ENCODE measurements around the gene IQGAP1.

DNA sequence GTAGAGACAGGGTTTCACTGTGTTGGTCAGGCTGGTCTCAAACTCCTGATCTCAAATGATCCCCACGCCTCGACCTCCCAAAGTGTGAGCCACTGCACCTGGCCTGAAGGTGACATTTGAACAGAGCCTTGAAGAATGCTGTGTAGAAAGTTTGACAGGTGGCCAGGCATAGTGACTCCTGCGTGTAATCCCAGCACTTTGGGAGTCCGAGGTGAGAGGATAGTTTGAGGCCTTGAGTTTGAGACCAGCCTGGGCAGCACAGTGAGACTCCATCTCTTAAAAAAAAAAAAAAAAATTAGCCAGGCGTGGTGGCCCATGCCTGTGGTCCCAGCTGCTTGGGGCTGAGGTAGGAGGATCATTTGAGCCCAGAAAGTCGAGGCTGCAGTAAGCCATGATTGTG, 1.5 kb downstream of the IQGAP1 start:
- TF ChIP-seq, protein P1, sequence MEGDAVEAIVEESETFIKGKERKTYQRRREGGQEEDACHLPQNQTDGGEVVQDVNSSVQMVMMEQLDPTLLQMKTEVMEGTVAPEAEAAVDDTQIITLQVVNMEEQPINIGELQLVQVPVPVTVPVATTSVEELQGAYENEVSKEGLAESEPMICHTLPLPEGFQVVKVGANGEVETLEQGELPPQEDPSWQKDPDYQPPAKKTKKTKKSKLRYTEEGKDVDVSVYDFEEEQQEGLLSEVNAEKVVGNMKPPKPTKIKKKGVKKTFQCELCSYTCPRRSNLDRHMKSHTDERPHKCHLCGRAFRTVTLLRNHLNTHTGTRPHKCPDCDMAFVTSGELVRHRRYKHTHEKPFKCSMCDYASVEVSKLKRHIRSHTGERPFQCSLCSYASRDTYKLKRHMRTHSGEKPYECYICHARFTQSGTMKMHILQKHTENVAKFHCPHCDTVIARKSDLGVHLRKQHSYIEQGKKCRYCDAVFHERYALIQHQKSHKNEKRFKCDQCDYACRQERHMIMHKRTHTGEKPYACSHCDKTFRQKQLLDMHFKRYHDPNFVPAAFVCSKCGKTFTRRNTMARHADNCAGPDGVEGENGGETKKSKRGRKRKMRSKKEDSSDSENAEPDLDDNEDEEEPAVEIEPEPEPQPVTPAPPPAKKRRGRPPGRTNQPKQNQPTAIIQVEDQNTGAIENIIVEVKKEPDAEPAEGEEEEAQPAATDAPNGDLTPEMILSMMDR (IDR thresholded peaks at IDR 0.05), result no peak
- no peak for TF ChIP-seq MYC (IDR thresholded peaks at IDR 0.05; ENCODE audit: borderline replicate concordance, low read length)
- TF ChIP-seq JUN (IDR thresholded peaks at IDR 0.05), result no peak
- TF ChIP-seq, protein P2, sequence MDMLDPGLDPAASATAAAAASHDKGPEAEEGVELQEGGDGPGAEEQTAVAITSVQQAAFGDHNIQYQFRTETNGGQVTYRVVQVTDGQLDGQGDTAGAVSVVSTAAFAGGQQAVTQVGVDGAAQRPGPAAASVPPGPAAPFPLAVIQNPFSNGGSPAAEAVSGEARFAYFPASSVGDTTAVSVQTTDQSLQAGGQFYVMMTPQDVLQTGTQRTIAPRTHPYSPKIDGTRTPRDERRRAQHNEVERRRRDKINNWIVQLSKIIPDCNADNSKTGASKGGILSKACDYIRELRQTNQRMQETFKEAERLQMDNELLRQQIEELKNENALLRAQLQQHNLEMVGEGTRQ (IDR thresholded peaks at IDR 0.05), result no peak

All from A549 (cell line).